ENCODE results near the gene TBC1D5.

- TF ChIP-seq CTCF (conservative IDR thresholded peaks at IDR 0.05 in 1 of 2, IDR thresholded peaks at IDR 0.05 in 1 of 2; ENCODE audit: extremely low read depth in 1 of 2, insufficient read depth in 1 of 2, low read depth in 1 of 2, low read length in 2 of 2) (no peak), EZH2 (IDR thresholded peaks at IDR 0.05; ENCODE audit: borderline replicate concordance, low read length) (no peak)
These were observed 319.8 kb downstream of the TBC1D5 start for GRCh38 chr3:17422636-17423035.

All from mammary epithelial cell (primary cell).